Fibroblast of upper back skin (primary cell): Measurements from ENCODE around the gene BDNF.
"Not testable (repeated sequence)": the region's sequence is repeated elsewhere in the genome, so short reads cannot be mapped to it uniquely, and the experiment has no call there.

Experiments
- DNase-seq: peaks from one replicate; pipeline ENCODE4 v3.0.0-alpha.2; 2013

BDNF gene

GRCh38 chr11:27665508-27666101, 34.6 kb downstream of the BDNF start:
- not testable (repeated sequence) for DNase-seq

GRCh38 chr11:27663326-27663725, 36.9 kb downstream of the BDNF start:
- DNase-seq = no peak

- DNase-seq = no peak
Observed at GRCh38 chr11:27660171-27660570, 40.1 kb downstream of the BDNF start.

- no peak for DNase-seq
Observed at GRCh38 chr11:27658535-27659236, 41.6 kb downstream of the BDNF start.

- DNase-seq = no peak
Observed at GRCh38 chr11:27656806-27657483, 43.3 kb downstream of the BDNF start.

- no peak for DNase-seq
Observed at GRCh38 chr11:27656320-27656719, 43.9 kb downstream of the BDNF start.

GRCh38 chr11:27653990-27654758, 46.1 kb downstream of the BDNF start:
- no peak for DNase-seq

- no peak for DNase-seq
Observed at GRCh38 chr11:27651711-27652110, 48.5 kb downstream of the BDNF start.

GRCh38 chr11:27650988-27651387, 49.3 kb downstream of the BDNF start:
- no peak for DNase-seq

GRCh38 chr11:27649800-27650199, 50.5 kb downstream of the BDNF start:
- DNase-seq = peak; percentile 17

GRCh38 chr11:27648840-27649239, 51.4 kb downstream of the BDNF start:
- peak; percentile 14 for DNase-seq

- DNase-seq = no peak
Observed at GRCh38 chr11:27646051-27646818, 54.0 kb downstream of the BDNF start.

GRCh38 chr11:27642954-27643353, 57.3 kb downstream of the BDNF start:
- peak; percentile 18 for DNase-seq

- no peak for DNase-seq
Observed at GRCh38 chr11:27640954-27641353, 59.3 kb downstream of the BDNF start.

GRCh38 chr11:27635567-27636037, 64.7 kb downstream of the BDNF start:
- DNase-seq = no peak

- not testable (repeated sequence) for DNase-seq
Observed at GRCh38 chr11:27634776-27635175, 65.5 kb downstream of the BDNF start.

- not testable (repeated sequence) for DNase-seq
Observed at GRCh38 chr11:27634282-27634681, 66.0 kb downstream of the BDNF start.

GRCh38 chr11:27629023-27629422, 71.2 kb downstream of the BDNF start:
- not testable (repeated sequence) for DNase-seq

- DNase-seq = no peak
Observed at GRCh38 chr11:27627979-27628378, 72.3 kb downstream of the BDNF start.

- DNase-seq = no peak
Observed at GRCh38 chr11:27626938-27627586, 73.2 kb downstream of the BDNF start.

- no peak for DNase-seq
Observed at GRCh38 chr11:27626269-27626937, 73.9 kb downstream of the BDNF start.
